ENCODE measurements around the gene MALL. TPM values are rescaled to one million over a fixed set of nuclear protein-coding genes. Genes with fewer than 3 reads are reported as not detected.

MALL gene
- total and polyA plus RNA-seq, 2 of the 8 experiments (the other 6 are each of a cell fraction or from before 2014, with no cell fraction given), result 3.9 to 8.0 TPM

GRCh38 chr2:110105608-110106467 is 9.8 kb downstream of the MALL start:
- Histone ChIP-seq H3K4me2 (ENCODE audit: insufficient read depth in 1 of 2, low read depth in 2 of 2, low read length in 2 of 2) (no peak overlapping the region), H2BK120ac (replicated peaks; ENCODE audit: low read depth, low read length) (no peak overlapping the region), H3K9ac (replicated peaks in 1 of 4; ENCODE audit: extremely low read depth in 1 of 4, low read depth in 3 of 4, low read length in 3 of 4) (no peak overlapping the region), H2AFZ (ENCODE audit: low read length) (no peak overlapping the region), H3K27me3 (replicated peaks in 1 of 4; ENCODE audit: control insufficient read depth in 3 of 4, extremely low read depth in 1 of 4, insufficient read depth in 3 of 4, low read length in 3 of 4) (no peaks in the 10 kb centered on the region), H4K5ac (ENCODE audit: insufficient read length, low read depth, low read length) (no peak overlapping the region), H4K91ac (replicated peaks; ENCODE audit: insufficient read length, low read length) (no peak overlapping the region), H2BK5ac (ENCODE audit: low read depth, low read length) (no peak overlapping the region), H3K36me3 (ENCODE audit: control insufficient read depth in 2 of 4, insufficient read depth in 4 of 4, low read length in 3 of 4) (no peaks in the 10 kb centered on the region), H3K14ac (ENCODE audit: insufficient read length) (no peak overlapping the region), H3K56ac (replicated peaks; ENCODE audit: insufficient read length, low read depth, low read length) (no peak overlapping the region), H3K79me1 (ENCODE audit: low read depth, low read length) (no peaks in the 10 kb centered on the region), H2AK5ac (ENCODE audit: low read depth, low read length) (no peak overlapping the region), H3K23ac (ENCODE audit: insufficient read length) (no peak overlapping the region), H2BK20ac (ENCODE audit: low read length) (no peak overlapping the region), H3K4me1 (replicated peaks in 1 of 4; ENCODE audit: control insufficient read depth in 3 of 4, insufficient read depth in 4 of 4, low read length in 3 of 4) (no peaks in the 10 kb centered on the region; a peak in 2 of 7 replicates), H3K18ac (ENCODE audit: extremely low read depth, low read length) (no peak overlapping the region), H3K4ac (replicated peaks; ENCODE audit: insufficient read length, low read depth, low read length) (no peak overlapping the region), H3K79me2 (ENCODE audit: control insufficient read depth in 1 of 2, insufficient read depth in 2 of 2, low read length in 2 of 2) (no peaks in the 10 kb centered on the region), H2BK12ac (ENCODE audit: low read depth, low read length) (no peak overlapping the region), H3K23me2 (ENCODE audit: low read depth, low read length) (no peaks in the 10 kb centered on the region), H4K8ac (ENCODE audit: extremely low read depth, insufficient read depth, low read length) (no peak overlapping the region), H3K4me3 (ENCODE audit: extremely low read depth in 1 of 4, insufficient read depth in 2 of 4, low read depth in 3 of 4, low read length in 4 of 4) (no peak overlapping the region), H3K27ac (ENCODE audit: low read depth, low read length) (no peak overlapping the region), H3K9me3 (ENCODE audit: insufficient read depth in 2 of 2, low read depth in 1 of 2, low read length in 1 of 2) (peaks cover 3 to 7% of the 10 kb centered on the region in 2 experiments; a peak in 2 of 4 replicates), H4K20me1 (replicated peaks in 1 of 2; ENCODE audit: control insufficient read depth in 1 of 2, insufficient read depth in 2 of 2, low read length in 2 of 2) (no peaks in the 10 kb centered on the region), H2BK15ac (ENCODE audit: low read length) (no peak overlapping the region)
- no peak for FAIRE-seq
- peak in 1 of 2 experiments; percentile 14 for DNase-seq (ENCODE audit: low read depth in 1 of 2, low spot score in 2 of 2)
- ChIA-PET POLR2A (ENCODE audit: partially characterized antibody) (no interaction called here), CTCF (ENCODE audit: partially characterized antibody) (interaction anchor here (1.1 to 2.3 kb wide), 3 partner anchors 9 to 19 kb away, joined by 3 to 9 read pairs (median 8); partner anchors contain the start of gene MALL)
- TF ChIP-seq CTBP2 (IDR thresholded peaks at IDR 0.05; ENCODE audit: borderline replicate concordance, insufficient read depth, insufficient read length, low read length) (no peak), PHF8 (conservative IDR thresholded peaks at IDR 0.05; ENCODE audit: low read depth, low read length) (no peak), POLR2A (IDR thresholded peaks at IDR 0.05; ENCODE audit: control extremely low read depth in 1 of 2, low read depth in 2 of 2, low read length in 2 of 2) (no peak), SIRT6 (IDR thresholded peaks at IDR 0.05; ENCODE audit: low read length) (no peak)
- 88% methylated on average over 8 of the region's 8 CpGs; no CpG with 5 or more reads in 1 of the 2 experiments for WGBS, 2 experiments (ENCODE audit: extremely low coverage in 1 of 2, insufficient coverage in 1 of 2, insufficient read length in 1 of 2, insufficient replicate concordance in 2 of 2, low coverage in 1 of 2, low lambda C conversion rate in 2 of 2, missing lambda C conversion rate in 1 of 2)
